ENCODE measurements around the gene KDM5B.

KDM5B gene

GRCh38 chr1:202806845-202807450 lies 1.3 kb downstream of the KDM5B start:
- no peaks in the 10 kb centered on the region for H3K9me3 ChIP-seq (ENCODE audit: severe bottlenecking)
- H3K27ac ChIP-seq: peak overlapping the region; percentile 85
- H3K36me3 ChIP-seq: peaks cover 4% of the 10 kb centered on the region; the same call in 1 of the 2 replicates
- peak; percentile 66 for DNase-seq
- no peak for TF ChIP-seq CTCF (IDR thresholded peaks at IDR 0.05; ENCODE audit: low read depth, low read length)
- no peaks in the 10 kb centered on the region for H3K27me3 ChIP-seq (ENCODE audit: insufficient read depth, low read depth, severe bottlenecking)
- peak overlapping the region; percentile 69 for H3K4me3 ChIP-seq (ENCODE audit: low read depth, low read length)

- TF ChIP-seq CTCF (IDR thresholded peaks at IDR 0.05; ENCODE audit: low read depth, low read length): no peak
- DNase-seq: no peak
- peak overlapping the region; percentile 85 for H3K27ac ChIP-seq
- no peaks in the 10 kb centered on the region for H3K27me3 ChIP-seq (ENCODE audit: insufficient read depth, low read depth, severe bottlenecking)
- peaks cover 4% of the 10 kb centered on the region; the same call in 1 of the 2 replicates for H3K36me3 ChIP-seq
- no peaks in the 10 kb centered on the region for H3K9me3 ChIP-seq (ENCODE audit: severe bottlenecking)
- peak overlapping the region; percentile 69 for H3K4me3 ChIP-seq (ENCODE audit: low read depth, low read length)
Observed at GRCh38 chr1:202805886-202806844, 2.1 kb downstream of the KDM5B start.

GRCh38 chr1:202804126-202804525 lies 4.1 kb downstream of the KDM5B start:
- Histone ChIP-seq H3K27me3 (ENCODE audit: insufficient read depth, low read depth, severe bottlenecking) (no peaks in the 10 kb centered on the region), H3K36me3 (peaks cover 4% of the 10 kb centered on the region; the same call in 1 of the 2 replicates), H3K9me3 (ENCODE audit: severe bottlenecking) (peaks cover 3% of the 10 kb centered on the region), H3K4me3 (ENCODE audit: low read depth, low read length) (no peak overlapping the region), H3K27ac (no peak overlapping the region)
- no peak for DNase-seq
- TF ChIP-seq CTCF (IDR thresholded peaks at IDR 0.05; ENCODE audit: low read depth, low read length): no peak

- no peak overlapping the region for H3K27ac ChIP-seq
- H3K4me3 ChIP-seq (ENCODE audit: low read depth, low read length): no peak overlapping the region
- no peak for TF ChIP-seq CTCF (IDR thresholded peaks at IDR 0.05; ENCODE audit: low read depth, low read length)
- H3K9me3 ChIP-seq (ENCODE audit: severe bottlenecking): peaks cover 3% of the 10 kb centered on the region
- H3K27me3 ChIP-seq (ENCODE audit: insufficient read depth, low read depth, severe bottlenecking): no peaks in the 10 kb centered on the region
- peaks cover 4% of the 10 kb centered on the region; the same call in 1 of the 2 replicates for H3K36me3 ChIP-seq
- peak; percentile 1 for DNase-seq
Observed at GRCh38 chr1:202802998-202803932, 5.0 kb downstream of the KDM5B start.

- H3K9me3 ChIP-seq (ENCODE audit: severe bottlenecking): peaks cover 3% of the 10 kb centered on the region
- H3K27ac ChIP-seq: no peak overlapping the region
- H3K4me3 ChIP-seq (ENCODE audit: low read depth, low read length): no peak overlapping the region
- no peaks in the 10 kb centered on the region for H3K27me3 ChIP-seq (ENCODE audit: insufficient read depth, low read depth, severe bottlenecking)
- H3K36me3 ChIP-seq: no peaks in the 10 kb centered on the region
- no peak for DNase-seq
- no peak for TF ChIP-seq CTCF (IDR thresholded peaks at IDR 0.05; ENCODE audit: low read depth, low read length)
Observed at GRCh38 chr1:202802034-202802433, 6.2 kb downstream of the KDM5B start.
